Fibroblast of the conjunctiva (primary cell): ENCODE data around the gene VPS54.
"Not testable (repeated sequence)": the region's sequence is repeated elsewhere in the genome, so short reads cannot be mapped to it uniquely, and the experiment has no call there.

Experiments
- DNase-seq: peaks from one replicate; pipeline ENCODE4 v3.0.0-alpha.2; 2010; ENCODE audit warnings: low read depth

VPS54 gene

GRCh38 chr2:63992061-63992685 is 27.1 kb downstream of the VPS54 start:
- no peak for DNase-seq

GRCh38 chr2:63991173-63991999 is 27.8 kb downstream of the VPS54 start:
- DNase-seq, result not testable (repeated sequence)

GRCh38 chr2:63990072-63990471 is 29.2 kb downstream of the VPS54 start:
- no peak for DNase-seq

DNA sequence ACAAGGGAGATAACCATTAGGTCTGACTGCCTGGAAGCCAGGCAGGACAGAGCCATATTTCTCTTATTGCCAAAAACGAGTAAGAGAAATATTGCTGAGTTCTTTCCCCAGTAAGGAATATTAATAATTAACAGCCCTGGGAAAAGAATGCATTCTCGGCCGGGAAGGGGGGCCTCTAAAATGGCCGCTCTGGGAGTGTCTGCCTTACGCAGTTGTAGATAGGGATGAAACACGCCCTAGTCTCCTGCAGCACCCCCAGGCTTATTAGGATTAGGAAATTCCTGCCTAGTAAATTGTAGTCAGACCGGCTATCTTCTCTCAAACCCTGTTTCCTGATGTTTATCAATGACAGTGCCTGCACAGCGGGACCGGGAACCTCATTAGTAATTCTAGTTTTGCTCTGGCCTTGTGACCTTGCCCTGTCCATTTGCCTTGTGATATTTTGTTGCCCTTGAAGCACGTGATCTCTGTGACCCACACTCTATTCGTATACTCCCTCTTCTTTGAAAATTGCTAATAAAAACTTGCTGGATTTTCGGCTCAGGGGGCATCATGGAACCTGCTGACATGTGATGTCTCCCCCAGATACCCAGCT is 30.3 kb downstream of the VPS54 start:
- DNase-seq, result not testable (repeated sequence)

DNA sequence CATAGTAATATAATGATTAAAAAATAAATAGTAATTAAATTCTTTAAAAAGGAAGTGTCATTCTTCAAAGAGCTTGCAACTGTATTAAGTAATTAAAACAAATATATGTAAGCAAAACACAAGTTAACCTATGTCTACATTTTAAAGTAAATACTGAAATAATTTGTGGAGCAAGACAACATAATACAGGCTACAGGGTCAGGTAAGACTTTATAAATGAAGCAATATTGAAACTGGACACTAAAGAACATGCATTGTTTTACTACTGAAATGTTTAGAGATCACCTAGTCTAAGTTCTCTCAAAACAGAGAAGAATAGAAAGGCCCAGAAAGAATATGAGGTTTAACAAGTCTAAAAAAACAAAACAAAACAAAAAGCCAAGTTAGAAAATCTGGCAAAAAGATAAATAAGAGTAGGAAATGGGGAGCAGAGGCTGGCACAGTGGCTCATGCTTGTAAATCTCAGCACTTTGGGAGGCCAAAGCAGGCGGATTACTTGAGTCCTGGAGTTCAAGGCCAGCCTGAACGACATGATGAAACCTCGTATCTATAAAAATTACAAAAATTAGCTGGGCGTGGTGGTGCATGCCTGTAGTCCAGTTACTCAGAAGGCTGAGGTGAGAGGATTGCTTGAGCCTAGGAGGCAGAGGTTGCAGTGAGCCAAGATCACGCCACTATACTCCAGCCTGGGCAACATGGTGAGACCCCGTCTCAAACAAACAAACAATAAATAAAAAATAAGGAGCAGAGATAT is 34.4 kb downstream of the VPS54 start:
- DNase-seq, result no peak

DNA sequence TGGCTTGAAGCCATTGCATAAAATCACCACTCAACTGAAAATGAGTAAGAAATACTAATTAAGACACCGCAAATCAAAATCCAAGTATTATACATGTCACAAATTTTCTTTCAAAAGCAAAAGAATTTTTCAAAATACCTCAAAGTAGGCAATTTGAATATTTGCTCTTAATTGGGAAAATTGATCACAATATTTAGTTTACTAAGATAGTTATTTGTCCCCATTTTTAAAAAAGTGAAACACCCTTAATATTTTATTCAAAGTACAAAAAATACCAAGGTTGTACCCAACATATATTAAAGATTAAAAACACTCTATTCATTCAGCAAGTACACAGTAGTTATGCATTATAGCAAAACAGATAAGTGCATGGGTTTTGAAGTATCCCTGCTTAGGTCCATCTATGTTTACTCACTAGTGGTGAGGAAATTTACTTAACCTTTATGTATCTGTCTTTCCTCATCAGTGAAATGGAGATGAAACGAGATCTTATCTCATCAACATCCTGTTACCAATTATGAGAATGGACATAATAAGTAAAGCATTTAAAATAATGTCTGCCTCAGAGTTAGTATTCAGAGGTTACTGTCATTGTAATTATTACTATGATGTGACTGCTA is 35.1 kb downstream of the VPS54 start:
- no peak for DNase-seq

GRCh38 chr2:63982335-63982734 is 36.9 kb downstream of the VPS54 start:
- DNase-seq, result no peak

DNA sequence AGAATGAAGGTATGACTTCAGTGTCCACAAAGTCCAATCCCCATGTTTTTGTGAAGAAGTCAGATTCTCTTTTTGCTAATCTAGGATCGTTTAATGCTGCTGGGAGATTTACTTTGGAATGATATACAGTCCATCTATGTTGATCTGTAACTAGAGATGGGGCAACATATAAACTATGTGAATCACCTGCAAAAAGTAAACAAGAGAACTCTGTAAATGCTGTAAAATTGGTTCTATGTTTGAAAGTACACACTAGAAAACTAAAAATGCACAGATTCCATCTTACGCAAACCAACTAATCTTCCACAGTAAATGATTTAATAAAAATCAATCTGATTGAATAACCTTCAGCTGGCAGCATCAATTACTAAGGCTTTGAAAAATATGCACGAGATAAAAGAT is 37.5 kb downstream of the VPS54 start:
- DNase-seq, result no peak

GRCh38 chr2:63980794-63981193 is 38.4 kb downstream of the VPS54 start:
- DNase-seq, result no peak

GRCh38 chr2:63977904-63978303 is 41.3 kb downstream of the VPS54 start:
- no peak for DNase-seq

GRCh38 chr2:63976125-63976510 is 43.1 kb downstream of the VPS54 start:
- DNase-seq, result no peak

- DNase-seq, result no peak
Measured at GRCh38 chr2:63975437-63976124, 43.6 kb downstream of the VPS54 start.

DNA sequence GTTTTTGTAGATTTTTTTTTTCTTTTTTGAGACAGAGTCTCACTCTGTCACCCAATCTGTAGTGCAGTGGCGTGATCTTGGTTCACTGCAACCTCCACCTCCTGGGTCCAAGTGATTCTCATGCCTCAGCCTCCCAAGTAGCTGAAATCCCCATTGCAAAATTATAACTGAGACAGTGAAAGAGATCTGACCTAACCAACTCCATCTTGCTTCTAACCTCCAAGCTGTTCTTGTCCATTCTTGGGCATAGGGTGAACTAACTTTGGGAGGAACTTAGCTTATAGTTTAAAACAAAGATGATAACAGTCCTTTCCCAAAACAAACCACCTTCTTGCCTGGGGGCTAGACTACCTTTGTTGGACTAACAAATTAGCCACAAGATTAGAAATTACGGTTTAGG is 44.2 kb downstream of the VPS54 start:
- DNase-seq, result not testable (repeated sequence)

DNA sequence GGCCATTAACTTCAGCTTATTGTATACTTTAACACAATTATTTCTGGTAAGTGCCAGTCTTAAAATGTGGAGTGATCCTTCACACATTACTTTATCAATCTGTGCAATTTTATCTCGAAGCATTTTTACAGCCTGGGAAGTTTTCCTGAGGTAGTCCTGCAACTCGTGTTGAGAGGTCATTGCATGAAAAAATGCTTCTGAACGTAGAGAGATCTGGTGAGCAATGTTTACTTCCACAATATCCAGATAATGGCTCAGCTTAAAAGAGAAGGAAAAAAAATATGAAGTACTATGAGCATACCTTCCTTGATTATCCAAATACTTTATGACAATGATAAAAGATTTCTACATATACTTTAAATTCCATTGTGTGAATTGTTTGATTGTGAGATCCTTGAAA is 57.0 kb downstream of the VPS54 start:
- DNase-seq, result no peak

DNA sequence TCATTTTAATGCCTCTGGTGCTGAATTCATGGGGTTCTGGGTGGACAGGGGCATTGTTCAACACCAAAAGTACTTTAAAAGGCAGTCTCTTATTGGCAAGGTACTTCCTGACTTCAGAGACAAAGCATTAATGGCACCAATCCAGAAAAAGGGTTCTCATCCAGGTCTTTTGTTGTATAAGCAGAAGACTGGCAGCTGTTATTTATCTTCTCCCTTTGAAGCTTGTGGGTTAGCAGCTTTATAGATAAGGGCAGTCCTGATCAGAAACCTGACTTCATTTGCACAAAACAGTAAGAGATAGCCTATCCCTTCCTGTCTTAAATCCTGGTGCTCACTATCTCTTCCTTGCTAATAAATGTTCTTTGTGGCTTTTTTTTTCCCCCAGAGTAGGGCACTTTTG is 68.8 kb downstream of the VPS54 start:
- DNase-seq, result no peak

DNA sequence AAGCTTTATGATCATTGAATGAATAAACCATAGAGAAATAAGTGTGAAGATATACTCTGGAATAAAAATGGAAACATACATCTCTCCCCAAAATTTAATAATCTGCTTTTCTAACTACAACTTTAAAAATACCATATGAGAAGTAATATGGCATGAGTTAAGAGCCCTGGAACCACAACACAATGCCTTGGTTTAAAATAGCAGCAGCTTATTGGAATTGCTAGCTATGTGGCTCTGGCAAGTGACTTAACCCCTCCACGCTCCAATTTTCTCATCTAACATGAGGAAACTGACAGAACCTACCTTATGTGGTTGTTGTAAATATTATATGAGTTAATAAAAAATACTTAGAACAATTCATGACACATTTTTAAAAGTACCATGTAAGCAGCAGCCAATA is 76.4 kb downstream of the VPS54 start:
- DNase-seq, result no peak

GRCh38 chr2:63932104-63932503 is 87.1 kb downstream of the VPS54 start:
- DNase-seq, result not testable (repeated sequence)

DNA sequence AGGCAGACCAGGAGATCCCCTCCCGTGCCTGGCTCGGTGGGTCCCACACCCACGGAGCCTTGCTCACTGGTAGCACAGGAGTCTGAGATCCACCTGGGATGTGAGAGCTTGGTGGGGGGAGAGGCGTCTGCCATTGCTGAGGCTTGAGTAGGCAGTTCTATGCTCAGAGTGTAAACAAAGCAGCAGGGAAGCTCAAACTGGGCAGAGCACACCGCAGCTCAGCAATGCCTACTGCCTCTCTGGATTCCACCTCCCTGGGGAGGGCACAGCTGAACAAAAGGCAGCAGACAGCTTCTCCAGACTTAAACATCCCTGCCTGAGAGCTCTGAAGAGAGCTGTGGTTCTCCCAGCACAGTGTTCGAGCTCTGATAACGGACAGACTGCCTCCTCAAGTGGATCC is 92.4 kb downstream of the VPS54 start:
- no peak for DNase-seq

DNA sequence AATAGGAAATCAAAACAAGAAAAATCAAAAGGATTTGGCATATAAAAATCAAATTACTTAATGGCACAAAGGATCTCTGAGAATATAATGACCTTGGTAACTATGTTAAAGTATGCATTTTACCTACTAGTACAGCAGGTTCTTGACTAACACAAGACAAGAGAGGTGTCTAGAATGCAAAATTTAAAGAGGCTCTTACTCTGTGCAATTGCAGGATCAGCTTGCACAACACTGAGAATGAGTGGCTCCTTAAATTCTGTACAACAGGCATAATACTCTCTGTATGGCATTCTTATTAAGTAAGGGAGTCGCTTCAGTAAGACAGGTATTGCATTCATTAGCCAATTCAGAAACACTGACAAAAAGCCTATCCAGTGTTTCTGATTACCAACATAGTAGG is 104.9 kb downstream of the VPS54 start:
- DNase-seq, result no peak

- DNase-seq, result no peak
Measured at GRCh38 chr2:63903003-63903402, 116.2 kb downstream of the VPS54 start.

GRCh38 chr2:63902149-63902548 is 117.1 kb downstream of the VPS54 start:
- DNase-seq, result no peak

GRCh38 chr2:63899639-63900038 is 119.6 kb downstream of the VPS54 start:
- no peak for DNase-seq
